HG03280 (cell line): ENCODE data around the gene FAM174C.

Experiments used
- ATAC-seq: cut with Tn5 transposase; IDR thresholded peaks from one replicate; pipeline ENCODE4 v1.9.1; 2021; ENCODE audit warnings: mild to moderate bottlenecking, moderate library complexity; ENCODE audit not compliant: unreplicated experiment

FAM174C gene

GRCh38 chr19:1284293-1284978, 9.1 kb downstream of the FAM174C start:
- no peak for ATAC-seq

- ATAC-seq: no peak
These were observed 9.8 kb downstream of the FAM174C start for GRCh38 chr19:1284979-1285736.

GRCh38 chr19:1285737-1286360, 10.5 kb downstream of the FAM174C start, which contains the start of gene EFNA2:
Gene EFNA2, plus strand, starts transcription at chr19:1285873. Its CDS starts 296 bp downstream, at chr19:1286169.
- ATAC-seq: no peak

GRCh38 chr19:1286487-1287353, 11.4 kb downstream of the FAM174C start:
- ATAC-seq: no peak

GRCh38 chr19:1287354-1288225, 12.3 kb downstream of the FAM174C start:
- ATAC-seq: no peak

GRCh38 chr19:1288226-1288612, 12.9 kb downstream of the FAM174C start:
- ATAC-seq: no peak

GRCh38 chr19:1288833-1289685, 13.7 kb downstream of the FAM174C start:
- ATAC-seq: no peak

- no peak for ATAC-seq
These were observed 14.3 kb downstream of the FAM174C start for GRCh38 chr19:1289686-1290025.

- ATAC-seq: no peak
These were observed 14.9 kb downstream of the FAM174C start for GRCh38 chr19:1290196-1290702.

- no peak for ATAC-seq
These were observed 15.6 kb downstream of the FAM174C start for GRCh38 chr19:1290703-1291651.

GRCh38 chr19:1291761-1292418, 16.6 kb downstream of the FAM174C start:
- ATAC-seq: no peak

GRCh38 chr19:1292419-1293151, 17.3 kb downstream of the FAM174C start:
- ATAC-seq: no peak

GRCh38 chr19:1293782-1294604, 18.7 kb downstream of the FAM174C start:
- ATAC-seq: no peak

- ATAC-seq: no peak
These were observed 19.4 kb downstream of the FAM174C start for GRCh38 chr19:1294688-1295087.

GRCh38 chr19:1295169-1296012, 20.1 kb downstream of the FAM174C start:
- no peak for ATAC-seq
